Measurements from ENCODE around the gene FAM76B. TPM values are rescaled to one million over a fixed set of nuclear protein-coding genes. Genes with fewer than 3 reads are reported as not detected.

The FAM76B gene
- polyA plus RNA-seq, 12 donors = 18.1 to 65.4 (median 27.2) TPM; not detected in 1

DNA sequence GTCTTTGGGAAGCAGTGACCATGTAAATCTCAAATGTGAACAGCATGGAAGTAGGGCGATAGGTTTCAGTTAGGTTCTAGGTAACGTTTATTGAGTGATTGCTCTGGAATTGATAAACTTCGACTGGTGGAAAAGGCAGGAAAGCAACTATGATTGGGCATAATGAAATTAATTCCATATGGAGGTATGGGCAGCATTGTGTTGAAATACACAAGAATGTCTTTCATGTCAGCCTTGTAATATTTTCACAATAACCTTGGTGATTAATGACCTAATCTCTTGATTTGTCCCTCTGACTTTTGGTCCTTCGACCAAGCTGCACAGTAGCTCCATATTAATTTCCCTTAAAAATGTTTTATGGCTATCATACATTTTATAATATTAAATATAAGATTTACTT is 3.5 kb upstream of the FAM76B start:
- DNase-seq = no peak

GRCh38 chr11:95792700-95793099 is 3.1 kb upstream of the FAM76B start:
- DNase-seq = no peak

DNA sequence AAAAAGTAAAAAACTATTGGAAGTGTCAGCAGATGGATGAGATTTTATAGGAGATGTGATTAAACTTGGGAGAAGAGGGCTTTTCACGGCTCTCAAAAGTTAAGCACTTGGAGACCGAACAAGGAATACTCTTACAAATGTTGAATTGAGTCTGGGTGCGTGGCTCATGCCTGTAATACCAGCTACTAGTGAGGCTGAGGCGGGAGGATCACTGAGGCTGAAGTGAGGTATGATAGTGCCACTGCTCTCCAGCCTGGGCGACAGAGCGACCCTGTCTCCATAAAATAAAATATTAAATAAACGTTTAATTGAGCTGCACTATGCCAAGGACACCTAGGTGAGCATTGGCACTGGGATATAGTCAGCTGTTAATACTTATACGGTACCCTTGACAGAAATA is 2.6 kb upstream of the FAM76B start:
- no peak for DNase-seq

DNA sequence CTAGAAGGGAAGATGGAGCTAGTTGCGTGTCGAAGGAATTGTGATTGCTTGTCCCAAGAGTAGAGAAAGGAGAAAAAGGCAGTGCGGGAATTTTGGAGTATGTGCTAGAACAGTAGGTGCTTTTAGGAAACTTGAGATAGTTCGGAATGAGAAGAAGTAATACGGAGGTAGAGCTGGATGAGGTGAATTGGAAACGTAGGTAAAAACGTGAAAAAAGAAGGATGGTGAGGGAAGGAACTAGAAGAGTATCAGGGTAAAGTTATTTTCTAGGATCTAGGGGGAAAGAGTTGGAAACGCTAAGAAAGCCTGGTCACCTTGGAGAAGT is 2.1 kb upstream of the FAM76B start:
- no peak for DNase-seq

DNA sequence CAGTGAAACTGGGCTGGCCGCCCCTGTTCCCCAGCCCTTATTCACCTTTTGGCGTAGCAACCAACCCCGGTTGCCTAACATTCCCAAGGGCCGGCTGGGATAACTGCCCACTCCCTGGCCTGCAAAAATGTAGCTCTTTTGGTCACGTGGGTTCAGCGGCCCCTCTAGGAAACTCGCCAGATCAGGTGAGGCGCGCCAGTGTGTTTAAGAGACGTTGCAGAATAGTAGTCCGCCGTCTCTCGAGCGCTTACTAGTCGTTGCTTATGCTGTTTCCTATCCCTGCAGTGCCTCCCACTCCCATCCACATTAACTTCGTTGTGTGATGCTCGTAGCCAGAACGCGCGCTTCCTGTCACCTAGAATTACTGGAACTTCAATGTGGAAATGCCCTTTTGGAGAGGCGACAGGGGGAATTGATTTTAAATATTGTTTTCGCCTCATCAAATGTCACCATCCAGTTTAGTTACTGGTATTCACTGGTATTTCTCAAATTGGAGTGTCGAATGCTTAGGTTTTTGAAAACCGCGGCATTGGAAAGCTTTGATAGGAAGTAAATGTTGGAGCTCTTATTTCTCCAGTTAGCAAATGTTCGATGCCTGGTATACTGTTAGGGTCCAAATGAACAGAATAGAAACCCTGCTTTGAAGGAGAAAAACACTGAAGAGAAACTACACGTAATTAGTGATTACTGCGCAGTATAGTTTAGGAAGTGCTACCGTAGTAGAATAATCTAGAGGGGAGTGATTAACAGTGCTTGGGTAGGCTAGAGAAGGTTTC is 1.5 kb upstream of the FAM76B start:
- DNase-seq = peak; percentile 73

GRCh38 chr11:95790123-95790932 is 746 bp upstream of the FAM76B start, which contains the start of gene CEP57:
CEP57 (plus strand) TSS chr11:95790498; CDS start chr11:95790699, 201 bp downstream.
- DNase-seq = peak; percentile 98

DNA sequence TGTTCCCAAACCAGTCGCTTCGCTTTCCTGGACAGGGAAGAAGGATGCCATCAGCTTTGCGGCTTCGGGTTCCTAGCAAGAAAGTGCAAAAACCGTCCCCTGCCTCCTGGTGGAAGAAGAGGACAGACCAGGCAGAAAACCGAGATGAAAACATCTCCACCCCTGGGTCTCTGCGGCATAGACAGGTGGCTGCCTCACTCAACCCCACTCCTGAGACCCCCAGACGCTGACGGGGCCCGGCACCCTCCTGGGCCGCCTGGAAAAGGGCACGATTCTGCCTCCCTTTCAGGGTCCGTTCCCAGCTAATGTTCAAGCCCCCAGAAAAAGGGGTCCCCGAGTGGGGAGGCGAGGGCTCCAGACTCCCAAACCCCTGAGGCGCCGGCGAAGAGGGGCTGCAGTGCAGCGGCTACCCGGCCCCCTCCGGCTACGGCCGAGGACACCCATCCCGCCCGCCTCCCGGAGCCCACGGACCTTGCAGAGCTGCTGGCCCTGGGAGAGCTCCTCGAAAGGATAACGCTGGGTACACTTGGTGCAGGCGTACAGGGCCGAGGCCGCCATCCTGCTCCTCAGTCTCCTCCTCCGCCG is 569 bp downstream of the FAM76B start:
- DNase-seq = peak; percentile 45

GRCh38 chr11:95780544-95780943 is 9.0 kb downstream of the FAM76B start:
- DNase-seq = no peak

- DNase-seq = no peak
Measured at GRCh38 chr11:95778699-95779098, 10.9 kb downstream of the FAM76B start.

DNA sequence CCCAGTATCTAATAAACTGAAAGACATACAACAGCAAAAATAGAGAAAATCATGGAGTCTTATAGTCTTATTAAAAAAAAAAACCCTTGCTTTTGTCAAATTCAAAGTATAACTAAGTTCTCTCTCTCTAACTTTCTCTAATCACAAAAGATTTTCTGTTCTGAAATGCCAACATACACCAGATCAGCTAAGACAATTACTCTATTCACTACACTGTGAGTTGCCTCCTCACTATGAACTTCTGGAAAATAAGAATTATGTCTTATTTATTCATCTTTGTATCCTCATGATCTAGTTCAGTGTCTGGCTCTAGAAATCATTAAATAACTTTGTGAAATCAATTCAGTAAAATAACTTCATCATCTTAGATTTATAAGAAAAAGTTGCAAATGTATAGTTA is 12.7 kb downstream of the FAM76B start:
- DNase-seq = no peak

DNA sequence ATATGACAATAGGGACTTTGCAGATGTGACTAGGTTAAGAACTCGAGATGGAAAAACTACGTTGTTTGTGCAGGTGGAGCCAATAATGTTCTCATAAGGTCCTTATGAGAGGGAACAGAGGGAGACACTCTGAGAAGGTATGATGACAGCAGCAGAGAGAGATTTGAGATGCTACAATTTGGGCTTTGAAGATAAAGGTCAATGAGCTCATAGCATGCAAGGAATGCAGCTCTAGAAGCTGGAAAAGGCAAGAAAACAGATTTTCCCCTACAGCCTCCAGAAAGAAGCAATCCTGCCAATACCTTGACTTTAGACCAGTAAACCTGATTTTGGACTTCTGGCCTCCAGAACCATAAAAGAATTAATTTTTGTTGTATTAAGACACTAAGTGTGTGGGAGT is 21.1 kb downstream of the FAM76B start:
- no peak for DNase-seq

GRCh38 chr11:95767498-95767897 is 22.1 kb downstream of the FAM76B start:
- no peak for DNase-seq

- DNase-seq = no peak
Measured at GRCh38 chr11:95766701-95767100, 22.9 kb downstream of the FAM76B start.

DNA sequence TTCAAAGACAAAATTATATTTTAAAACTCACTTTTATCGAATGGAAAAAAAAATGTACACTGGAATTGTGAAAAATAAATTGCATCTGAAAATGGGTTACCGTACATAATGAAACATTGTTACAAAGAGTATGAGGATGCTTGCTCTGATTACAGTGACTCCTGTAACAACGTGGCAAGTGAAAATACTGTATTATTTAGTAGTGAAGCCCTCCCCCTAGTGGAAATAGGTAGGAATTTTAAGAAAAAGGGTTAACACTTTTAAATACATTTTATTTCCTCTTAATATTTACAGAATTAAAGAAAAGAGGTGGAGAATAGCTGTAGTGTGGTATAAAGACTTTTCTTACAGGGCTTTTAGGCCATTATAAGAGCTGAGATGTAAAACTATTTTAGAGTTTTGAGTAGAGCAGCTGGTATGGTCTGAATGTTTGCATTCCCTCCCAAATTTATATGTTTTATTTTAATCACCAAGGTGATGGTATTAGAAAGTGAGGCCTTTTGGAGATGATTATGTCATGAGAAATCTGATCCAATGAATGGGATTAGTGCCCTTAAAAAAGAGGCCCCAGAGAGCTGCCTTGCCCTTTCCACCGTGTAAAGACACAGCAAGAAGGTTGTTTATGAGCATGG is 25.2 kb downstream of the FAM76B start:
- peak; percentile 61 for DNase-seq

- no peak for DNase-seq
Measured at GRCh38 chr11:95762534-95762933, 27.0 kb downstream of the FAM76B start.

DNA sequence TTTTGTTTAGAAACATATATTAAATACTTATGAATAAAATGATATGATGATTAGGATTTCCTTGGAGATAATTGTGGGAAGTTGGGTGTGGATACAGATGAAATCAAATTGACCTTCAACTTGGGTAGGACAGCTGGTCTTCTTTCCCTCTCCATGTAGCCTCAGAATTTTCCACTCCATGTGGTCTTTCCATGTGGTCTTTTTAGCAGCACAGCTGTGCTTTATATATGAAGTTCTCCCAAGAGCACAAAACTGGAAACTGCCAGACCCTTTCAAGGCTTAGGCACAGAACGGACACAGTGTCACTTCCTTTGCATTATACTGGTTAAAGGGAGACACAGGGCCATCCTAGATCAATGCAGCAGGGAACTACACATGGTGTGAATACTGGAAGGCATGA is 28.6 kb downstream of the FAM76B start:
- no peak for DNase-seq

- no peak for DNase-seq
Measured at GRCh38 chr11:95751515-95751914, 38.1 kb downstream of the FAM76B start.

DNA sequence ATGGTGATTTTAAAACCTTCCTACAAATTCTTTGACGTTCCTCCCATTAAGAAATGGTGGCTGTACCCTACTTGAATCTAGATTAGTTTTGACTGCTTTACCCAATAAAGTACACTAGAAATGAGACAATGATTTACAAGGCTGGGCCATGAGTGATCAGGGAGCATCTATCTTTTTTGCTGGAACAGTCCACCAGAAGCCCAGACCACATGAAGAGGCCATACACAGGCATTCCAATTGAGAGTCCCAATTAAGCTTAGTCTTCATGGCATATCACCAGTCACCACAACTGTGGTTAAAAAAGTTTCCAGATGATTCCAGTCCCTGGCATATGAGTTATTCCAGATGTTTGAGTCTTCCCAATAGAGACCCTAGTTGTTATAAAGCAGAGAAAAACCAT is 39.5 kb downstream of the FAM76B start:
- no peak for DNase-seq

GRCh38 chr11:95739108-95739938 is 50.3 kb downstream of the FAM76B start:
- no peak for DNase-seq

DNA sequence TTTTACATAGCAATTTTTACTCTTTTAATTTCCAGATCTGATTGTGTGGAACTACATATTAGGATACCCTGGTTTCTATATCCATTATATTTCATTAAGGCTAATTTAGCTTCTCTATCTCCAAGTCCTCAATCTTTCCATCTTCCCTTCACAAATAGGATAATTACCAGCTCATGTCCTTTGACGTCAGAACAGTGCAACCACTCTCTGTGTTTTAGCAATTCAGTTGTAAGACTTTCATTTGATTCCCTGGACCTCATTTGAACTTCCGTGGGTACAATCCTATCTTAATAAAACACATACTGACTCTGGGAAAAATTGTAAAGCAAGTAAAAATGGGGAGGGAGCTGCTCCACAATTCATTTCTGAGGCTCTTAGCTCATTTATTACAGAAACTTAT is 52.8 kb downstream of the FAM76B start:
- no peak for DNase-seq

DNA sequence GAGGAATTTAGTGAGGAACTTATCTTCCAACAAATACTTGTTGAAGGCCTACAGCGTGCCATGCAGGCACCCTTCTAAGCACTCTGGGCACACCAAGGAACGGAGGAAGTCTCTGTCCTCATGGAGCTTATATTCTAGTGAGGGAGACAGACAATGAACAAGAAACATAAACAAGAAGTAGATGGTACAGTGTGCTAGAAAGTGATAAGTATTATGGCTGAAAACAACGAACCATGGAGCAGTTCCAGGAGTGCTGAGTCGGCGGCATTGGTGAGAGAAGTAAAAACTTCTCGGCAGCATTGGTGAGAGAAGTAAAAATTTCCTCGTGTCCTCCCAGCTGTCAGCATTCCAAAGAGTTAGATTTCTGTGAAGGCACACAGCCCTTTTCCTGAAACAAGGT is 53.2 kb downstream of the FAM76B start:
- no peak for DNase-seq

All from muscle of arm (tissue), 12 donors.